Measurements from ENCODE around the gene PTPRD. TPM values are rescaled to one million over a fixed set of nuclear protein-coding genes. Genes with fewer than 3 reads are reported as not detected.
A peak's percentile ranks its signal among the peaks of the same experiment; 100 is the strongest.

The PTPRD gene
- total RNA-seq, 4 donors from 2014 or later, result 0.78 to 11.7 (median 1.6) TPM

- intact Hi-C loops (cut with DNase I; ENCODE audit: low total_unique reads) (no loop called here), in situ Hi-C loops (cut with MboI; ENCODE audit: low sequenced_read_pairs in 4 of 4) (no loop called here)
- TF ChIP-seq CTCF (IDR thresholded peaks at IDR 0.05 in 4 of 5, conservative IDR thresholded peaks at IDR 0.05 in 1 of 5) (no peak), POLR2A (IDR thresholded peaks at IDR 0.05) (no peak)
- Histone ChIP-seq H3K27ac (no peak overlapping the region), H3K27me3 (no peaks in the 10 kb centered on the region), H3K4me1 (no peaks in the 10 kb centered on the region), H3K36me3 (no peaks in the 10 kb centered on the region), H3K9me3 (no peaks in the 10 kb centered on the region), H3K4me3 (no peak overlapping the region)
- DNase-seq, result no peak
- ATAC-seq, result no peak
These were observed 2001.6 kb downstream of the PTPRD start for GRCh38 chr9:8611153-8611552.

GRCh38 chr9:8610256-8610655, 2002.5 kb downstream of the PTPRD start:
- no peak for ATAC-seq
- Histone ChIP-seq H3K27me3 (no peaks in the 10 kb centered on the region), H3K9me3 (no peaks in the 10 kb centered on the region), H3K4me3 (no peak overlapping the region), H3K4me1 (no peaks in the 10 kb centered on the region), H3K27ac (no peak overlapping the region), H3K36me3 (no peaks in the 10 kb centered on the region)
- DNase-seq, result no peak
- TF ChIP-seq POLR2A (IDR thresholded peaks at IDR 0.05), result no peak
- intact Hi-C loops (cut with DNase I; ENCODE audit: low total_unique reads) (no loop called here), in situ Hi-C loops (cut with MboI; ENCODE audit: low sequenced_read_pairs in 4 of 4) (no loop called here)

GRCh38 chr9:8605096-8605495, 2007.7 kb downstream of the PTPRD start:
- H3K4me3 ChIP-seq, result no peak overlapping the region
- no peaks in the 10 kb centered on the region for H3K36me3 ChIP-seq
- no peaks in the 10 kb centered on the region for H3K27me3 ChIP-seq
- TF ChIP-seq CTCF (IDR thresholded peaks at IDR 0.05 in 4 of 5, conservative IDR thresholded peaks at IDR 0.05 in 1 of 5), result no peak
- TF ChIP-seq POLR2A (IDR thresholded peaks at IDR 0.05), result no peak
- H3K4me1 ChIP-seq, result no peaks in the 10 kb centered on the region
- no peaks in the 10 kb centered on the region for H3K9me3 ChIP-seq
- ATAC-seq (no peak), DNase-seq (no peak)
- intact Hi-C loops (cut with DNase I; ENCODE audit: low total_unique reads), result no loop called here
- H3K27ac ChIP-seq, result no peak overlapping the region
- in situ Hi-C loops (cut with MboI; ENCODE audit: low sequenced_read_pairs in 4 of 4), result no loop called here

GRCh38 chr9:8604201-8604600, 2008.6 kb downstream of the PTPRD start:
- DNase-seq (no peak), ATAC-seq (no peak)
- no peaks in the 10 kb centered on the region for H3K9me3 ChIP-seq
- H3K4me1 ChIP-seq, result no peaks in the 10 kb centered on the region
- intact Hi-C loops (cut with DNase I; ENCODE audit: low total_unique reads), result no loop called here
- no peaks in the 10 kb centered on the region for H3K36me3 ChIP-seq
- in situ Hi-C loops (cut with MboI; ENCODE audit: low sequenced_read_pairs in 4 of 4), result no loop called here
- no peak overlapping the region for H3K27ac ChIP-seq
- TF ChIP-seq CTCF (IDR thresholded peaks at IDR 0.05 in 4 of 5, conservative IDR thresholded peaks at IDR 0.05 in 1 of 5), result no peak
- TF ChIP-seq POLR2A (IDR thresholded peaks at IDR 0.05), result no peak
- H3K27me3 ChIP-seq, result no peaks in the 10 kb centered on the region
- H3K4me3 ChIP-seq, result no peak overlapping the region

- intact Hi-C loops (cut with DNase I; ENCODE audit: low total_unique reads) (no loop called here), in situ Hi-C loops (cut with MboI; ENCODE audit: low sequenced_read_pairs in 4 of 4) (no loop called here)
- Histone ChIP-seq H3K4me3 (no peak overlapping the region), H3K36me3 (no peaks in the 10 kb centered on the region), H3K9me3 (no peaks in the 10 kb centered on the region), H3K4me1 (no peaks in the 10 kb centered on the region), H3K27ac (peak overlapping the region in 1 of 4 donors; percentile 52), H3K27me3 (no peaks in the 10 kb centered on the region)
- peak; percentile 63 to 73 for ATAC-seq
- peak in 1 of 2 donors; percentile 53 for DNase-seq
- TF ChIP-seq POLR2A (IDR thresholded peaks at IDR 0.05) (no peak), CTCF (IDR thresholded peaks at IDR 0.05 in 4 of 5, conservative IDR thresholded peaks at IDR 0.05 in 1 of 5) (no peak)
These were observed 2011.7 kb downstream of the PTPRD start for GRCh38 chr9:8600914-8601680.
